Measurements from ENCODE around the gene TMC8. TPM values are rescaled to one million over a fixed set of nuclear protein-coding genes. Genes with fewer than 3 reads are reported as not detected.

TMC8 gene
- total and polyA plus RNA-seq, 2 of the 8 experiments (the other 6 are each of a cell fraction or from before 2014, with no cell fraction given) = 1.00 to 2.8 TPM

GRCh38 chr17:78174346-78174869 lies 43.8 kb downstream of the TMC8 start:
- Histone ChIP-seq H4K8ac (ENCODE audit: extremely low read depth, insufficient read depth, low read length) (peak overlapping the region; percentile 83; the same call in 1 of the 2 replicates), H3K4ac (replicated peaks; ENCODE audit: insufficient read length, low read depth, low read length) (no peak overlapping the region), H3K79me2 (ENCODE audit: control insufficient read depth in 1 of 2, insufficient read depth in 2 of 2, low read length in 2 of 2) (no peaks in the 10 kb centered on the region), H3K27me3 (replicated peaks in 1 of 4; ENCODE audit: control insufficient read depth in 3 of 4, extremely low read depth in 1 of 4, insufficient read depth in 3 of 4, low read length in 3 of 4) (no peaks in the 10 kb centered on the region), H3K4me1 (replicated peaks in 1 of 4; ENCODE audit: control insufficient read depth in 3 of 4, insufficient read depth in 4 of 4, low read length in 3 of 4) (peaks cover 5 to 28% (median 12%) of the 10 kb centered on the region in 4 experiments), H4K20me1 (replicated peaks in 1 of 2; ENCODE audit: control insufficient read depth in 1 of 2, insufficient read depth in 2 of 2, low read length in 2 of 2) (peaks cover 15 to 22% of the 10 kb centered on the region in 2 experiments), H2AK5ac (ENCODE audit: low read depth, low read length) (no peak overlapping the region), H2BK20ac (ENCODE audit: low read length) (no peak overlapping the region), H3K56ac (replicated peaks; ENCODE audit: insufficient read length, low read depth, low read length) (no peak overlapping the region), H2BK5ac (ENCODE audit: low read depth, low read length) (peak overlapping the region; percentile 52; the same call in 1 of the 2 replicates), H2BK120ac (replicated peaks; ENCODE audit: low read depth, low read length) (no peak overlapping the region), H3K4me2 (ENCODE audit: insufficient read depth in 1 of 2, low read depth in 2 of 2, low read length in 2 of 2) (no peak overlapping the region), H3K9me3 (ENCODE audit: insufficient read depth in 2 of 2, low read depth in 1 of 2, low read length in 1 of 2) (no peaks in the 10 kb centered on the region), H3K4me3 (ENCODE audit: extremely low read depth in 1 of 4, insufficient read depth in 2 of 4, low read depth in 3 of 4, low read length in 4 of 4) (no peak overlapping the region), H3K79me1 (ENCODE audit: low read depth, low read length) (peaks cover 5% of the 10 kb centered on the region), H3K27ac (ENCODE audit: low read depth, low read length) (no peak overlapping the region), H3K18ac (ENCODE audit: extremely low read depth, low read length) (no peak overlapping the region), H3K36me3 (ENCODE audit: control insufficient read depth in 2 of 4, insufficient read depth in 4 of 4, low read length in 3 of 4) (peaks cover 11 to 46% (median 25%) of the 10 kb centered on the region in 4 experiments), H4K91ac (replicated peaks; ENCODE audit: insufficient read length, low read length) (no peak overlapping the region), H3K9ac (replicated peaks in 1 of 4; ENCODE audit: extremely low read depth in 1 of 4, low read depth in 3 of 4, low read length in 3 of 4) (no peak overlapping the region), H2BK12ac (ENCODE audit: low read depth, low read length) (no peak overlapping the region), H2BK15ac (ENCODE audit: low read length) (no peak overlapping the region), H2AFZ (ENCODE audit: low read length) (no peak overlapping the region), H3K23me2 (ENCODE audit: low read depth, low read length) (no peaks in the 10 kb centered on the region), H3K23ac (ENCODE audit: insufficient read length) (no peak overlapping the region), H4K5ac (ENCODE audit: insufficient read length, low read depth, low read length) (no peak overlapping the region), H3K14ac (ENCODE audit: insufficient read length) (no peak overlapping the region)
- WGBS, 2 experiments (ENCODE audit: extremely low coverage in 1 of 2, insufficient coverage in 1 of 2, insufficient read length in 1 of 2, insufficient replicate concordance in 2 of 2, low coverage in 1 of 2, low lambda C conversion rate in 2 of 2, missing lambda C conversion rate in 1 of 2) = 83% methylated on average over 13 of the region's 15 CpGs; no CpG with 5 or more reads in 1 of the 2 experiments
- CTCF ChIA-PET (ENCODE audit: partially characterized antibody) = interaction anchor here (0.7 to 10.0 kb wide), 20 partner anchors 8 to 76 kb away, joined by 3 to 87 read pairs (median 8); partner anchors contain the start of genes AFMID, C17orf99 and TK1
- FAIRE-seq (no peak), DNase-seq (ENCODE audit: low read depth in 1 of 2, low spot score in 2 of 2) (no peak)
- TF ChIP-seq POLR2A (IDR thresholded peaks at IDR 0.05; ENCODE audit: control extremely low read depth in 1 of 2, low read depth in 2 of 2, low read length in 2 of 2) = peak in 1 of 2 experiments; percentile 26; a peak in 1 of 3 replicates
- no peak for TF ChIP-seq USF2 (IDR thresholded peaks at IDR 0.05; ENCODE audit: low read length)
- POLR2A ChIA-PET (ENCODE audit: partially characterized antibody) = interaction anchor here (0.6 to 10.2 kb wide), 17 partner anchors 9 to 146 kb away, joined by 3 to 131 read pairs (median 3); partner anchors contain the start of genes AFMID, TK1 and TMC6

Measured in H1 (cell line).